ENCODE results near the gene SALL2.

GRCh38 chr14:21543521-21543960 lies 17.4 kb upstream of the SALL2 start:
- TF ChIP-seq CTCF (IDR thresholded peaks at IDR 0.05) = no peak
- TF ChIP-seq RAD21 (IDR thresholded peaks at IDR 0.05; ENCODE audit: low read length) = no peak

Measured in SK-N-SH (cell line).